Measurements from ENCODE around the gene LTF. TPM values are rescaled to one million over a fixed set of nuclear protein-coding genes. Genes with fewer than 3 reads are reported as not detected.

Gene LTF
- total RNA-seq, 1 donor from 2014 or later, result not detected

DNA sequence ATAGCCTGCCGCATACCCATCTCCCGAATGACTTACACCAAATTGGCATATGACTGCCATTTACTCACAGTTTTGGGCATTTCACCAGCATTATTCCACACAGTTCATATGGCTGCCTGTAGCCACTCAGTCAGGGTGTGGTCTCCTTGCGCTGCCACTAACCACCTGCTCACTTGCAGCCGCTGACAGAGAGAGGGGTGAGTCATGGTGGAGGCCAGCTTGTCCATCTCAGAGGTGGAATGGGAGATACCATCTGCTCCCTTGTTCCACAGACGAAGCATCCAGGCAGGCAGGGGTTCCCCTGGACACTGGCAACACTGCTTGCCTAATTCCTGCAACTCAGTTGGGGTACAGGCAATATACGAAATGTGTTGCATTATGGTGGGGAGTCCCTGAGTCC is 42.1 kb downstream of the LTF start:
- DNase-seq (ENCODE audit: low read depth, low spot score), result no peak
- Mint-ChIP-seq H3K27ac (ENCODE audit: unreplicated experiment) (no peak overlapping the region), H3K27me3 (ENCODE audit: low read depth) (no peaks in the 10 kb centered on the region), H3K36me3 (ENCODE audit: low read depth) (no peaks in the 10 kb centered on the region), H3K4me3 (no peak overlapping the region), H3K4me1 (no peaks in the 10 kb centered on the region), H3K9me3 (no peaks in the 10 kb centered on the region)
- TF ChIP-seq, protein P1, sequence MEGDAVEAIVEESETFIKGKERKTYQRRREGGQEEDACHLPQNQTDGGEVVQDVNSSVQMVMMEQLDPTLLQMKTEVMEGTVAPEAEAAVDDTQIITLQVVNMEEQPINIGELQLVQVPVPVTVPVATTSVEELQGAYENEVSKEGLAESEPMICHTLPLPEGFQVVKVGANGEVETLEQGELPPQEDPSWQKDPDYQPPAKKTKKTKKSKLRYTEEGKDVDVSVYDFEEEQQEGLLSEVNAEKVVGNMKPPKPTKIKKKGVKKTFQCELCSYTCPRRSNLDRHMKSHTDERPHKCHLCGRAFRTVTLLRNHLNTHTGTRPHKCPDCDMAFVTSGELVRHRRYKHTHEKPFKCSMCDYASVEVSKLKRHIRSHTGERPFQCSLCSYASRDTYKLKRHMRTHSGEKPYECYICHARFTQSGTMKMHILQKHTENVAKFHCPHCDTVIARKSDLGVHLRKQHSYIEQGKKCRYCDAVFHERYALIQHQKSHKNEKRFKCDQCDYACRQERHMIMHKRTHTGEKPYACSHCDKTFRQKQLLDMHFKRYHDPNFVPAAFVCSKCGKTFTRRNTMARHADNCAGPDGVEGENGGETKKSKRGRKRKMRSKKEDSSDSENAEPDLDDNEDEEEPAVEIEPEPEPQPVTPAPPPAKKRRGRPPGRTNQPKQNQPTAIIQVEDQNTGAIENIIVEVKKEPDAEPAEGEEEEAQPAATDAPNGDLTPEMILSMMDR (conservative IDR thresholded peaks at IDR 0.05), result no peak

- DNase-seq (ENCODE audit: low read depth, low spot score), result no peak
- Mint-ChIP-seq H3K27ac (ENCODE audit: unreplicated experiment) (no peak overlapping the region), H3K36me3 (ENCODE audit: low read depth) (no peaks in the 10 kb centered on the region), H3K4me1 (no peaks in the 10 kb centered on the region), H3K4me3 (no peak overlapping the region), H3K9me3 (no peaks in the 10 kb centered on the region), H3K27me3 (ENCODE audit: low read depth) (no peaks in the 10 kb centered on the region)
- TF ChIP-seq, protein P1 (conservative IDR thresholded peaks at IDR 0.05), result no peak
These were observed 43.8 kb downstream of the LTF start for GRCh38 chr3:46420931-46421330.

DNA sequence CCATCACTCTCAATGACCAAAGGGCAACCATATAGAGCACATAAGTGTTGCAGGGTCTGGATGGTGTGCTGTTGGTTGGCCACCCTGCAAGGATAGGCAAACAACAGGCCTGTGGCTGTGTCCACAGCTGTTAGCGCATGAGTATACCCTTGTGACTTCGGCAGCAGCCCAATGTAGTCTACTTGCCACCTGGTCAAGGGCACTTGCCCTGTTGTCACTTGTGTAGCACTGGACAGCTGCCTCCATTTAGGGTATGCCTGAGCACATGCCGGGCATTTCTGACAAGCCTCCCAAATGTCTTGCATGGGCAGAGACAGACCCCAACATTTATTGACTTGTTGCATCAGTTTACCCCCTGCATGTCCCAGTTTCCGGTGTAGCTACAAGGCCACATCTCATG is 44.9 kb downstream of the LTF start:
- H3K36me3 Mint-ChIP-seq (ENCODE audit: low read depth), result no peaks in the 10 kb centered on the region
- no peaks in the 10 kb centered on the region for H3K27me3 Mint-ChIP-seq (ENCODE audit: low read depth)
- no peak for DNase-seq (ENCODE audit: low read depth, low spot score)
- H3K4me1 Mint-ChIP-seq, result no peaks in the 10 kb centered on the region
- H3K27ac Mint-ChIP-seq (ENCODE audit: unreplicated experiment), result no peak overlapping the region
- H3K9me3 Mint-ChIP-seq, result no peaks in the 10 kb centered on the region
- no peak overlapping the region for H3K4me3 Mint-ChIP-seq
- TF ChIP-seq, protein P1 (conservative IDR thresholded peaks at IDR 0.05), result no peak

DNA sequence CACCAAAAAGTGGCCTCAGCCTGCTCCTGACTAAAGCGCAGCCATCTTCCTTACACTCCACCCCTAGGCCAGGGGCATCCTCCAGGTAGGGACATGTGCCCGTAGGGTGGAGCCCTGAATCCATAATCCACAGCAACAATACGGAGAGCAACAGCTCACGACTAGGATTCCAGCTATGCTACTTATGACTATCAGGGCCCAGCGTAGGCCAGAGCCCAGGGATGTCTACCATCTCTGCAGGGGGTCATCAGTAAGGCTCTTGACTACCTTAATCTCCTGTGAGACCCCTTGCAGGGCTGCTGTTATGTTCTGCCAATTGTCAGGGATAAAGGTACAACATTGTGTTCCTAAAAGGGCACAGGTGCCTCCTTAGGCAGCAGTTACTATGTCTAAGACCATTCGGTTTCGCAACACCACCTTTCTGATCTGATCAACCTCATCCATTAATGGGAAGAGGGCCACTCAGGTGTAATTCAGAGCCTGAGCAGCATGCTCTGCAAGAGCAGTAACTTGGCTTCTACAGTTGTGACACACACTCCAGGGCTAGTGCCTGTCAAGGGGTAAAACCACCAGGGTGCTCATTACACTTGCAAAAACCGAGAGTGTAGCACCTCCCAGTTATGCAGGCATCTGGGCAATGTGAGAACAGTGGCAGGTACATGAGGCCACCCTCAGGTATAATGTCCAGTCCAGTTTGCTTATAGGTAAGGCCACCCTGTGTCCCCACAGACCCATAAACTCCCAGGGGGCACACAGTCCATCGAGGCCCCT is 46.7 kb downstream of the LTF start:
- DNase-seq (ENCODE audit: low read depth, low spot score), result no peak
- no peak overlapping the region for H3K27ac Mint-ChIP-seq (ENCODE audit: unreplicated experiment)

GRCh38 chr3:46416811-46417510 is 47.7 kb downstream of the LTF start:
- DNase-seq (ENCODE audit: low read depth, low spot score), result no peak
- Mint-ChIP-seq H3K27ac (ENCODE audit: unreplicated experiment) (no peak overlapping the region), H3K9me3 (no peaks in the 10 kb centered on the region), H3K27me3 (ENCODE audit: low read depth) (no peaks in the 10 kb centered on the region), H3K4me3 (no peak overlapping the region), H3K36me3 (ENCODE audit: low read depth) (no peaks in the 10 kb centered on the region), H3K4me1 (no peaks in the 10 kb centered on the region)
- TF ChIP-seq, protein P1 (conservative IDR thresholded peaks at IDR 0.05), result no peak

More for the DNA sequence above, 46.7 kb downstream of the LTF start:
- H3K36me3 Mint-ChIP-seq (ENCODE audit: low read depth), result no peaks in the 10 kb centered on the region
- no peaks in the 10 kb centered on the region for H3K4me1 Mint-ChIP-seq
- no peaks in the 10 kb centered on the region for H3K27me3 Mint-ChIP-seq (ENCODE audit: low read depth)
- H3K9me3 Mint-ChIP-seq, result no peaks in the 10 kb centered on the region
- TF ChIP-seq, protein P1 (conservative IDR thresholded peaks at IDR 0.05), result no peak
- H3K4me3 Mint-ChIP-seq, result no peak overlapping the region

Data from neural crest cell (in vitro differentiated cells).